ENCODE results near the gene CTAGE1.
"Not testable (repeated sequence)": the region's sequence is repeated elsewhere in the genome, so short reads cannot be mapped to it uniquely, and the experiment has no call there.

CTAGE1 gene

GRCh38 chr18:22452226-22452668 lies 34.5 kb upstream of the CTAGE1 start:
- H3K4me3 ChIP-seq (ENCODE audit: low read length) = no peak overlapping the region
- H3K27me3 ChIP-seq (ENCODE audit: control insufficient read depth, insufficient read depth, low read length) = no peaks in the 10 kb centered on the region
- H3K4me2 ChIP-seq (ENCODE audit: low read length) = no peak overlapping the region
- no peaks in the 10 kb centered on the region for H3K4me1 ChIP-seq (ENCODE audit: control insufficient read depth, insufficient read depth, low read length)
- H3K9ac ChIP-seq (ENCODE audit: low read depth, low read length) = no peak overlapping the region
- no peaks in the 10 kb centered on the region for H3K36me3 ChIP-seq (ENCODE audit: insufficient read depth, low read length)
- no peaks in the 10 kb centered on the region for H3K9me3 ChIP-seq (replicated peaks; ENCODE audit: low read length)

GRCh38 chr18:22451796-22452195 lies 34.1 kb upstream of the CTAGE1 start:
- no peaks in the 10 kb centered on the region for H3K27me3 ChIP-seq (ENCODE audit: control insufficient read depth, insufficient read depth, low read length)
- no peak overlapping the region for H3K4me2 ChIP-seq (ENCODE audit: low read length)
- no peaks in the 10 kb centered on the region for H3K9me3 ChIP-seq (replicated peaks; ENCODE audit: low read length)
- no peak overlapping the region for H3K9ac ChIP-seq (ENCODE audit: low read depth, low read length)
- no peaks in the 10 kb centered on the region for H3K36me3 ChIP-seq (ENCODE audit: insufficient read depth, low read length)
- no peaks in the 10 kb centered on the region for H3K4me1 ChIP-seq (ENCODE audit: control insufficient read depth, insufficient read depth, low read length)
- no peak overlapping the region for H3K4me3 ChIP-seq (ENCODE audit: low read length)

GRCh38 chr18:22450766-22451165 lies 33.1 kb upstream of the CTAGE1 start:
- H3K36me3 ChIP-seq (ENCODE audit: insufficient read depth, low read length); H3K4me2 ChIP-seq (ENCODE audit: low read length); H3K4me3 ChIP-seq (ENCODE audit: low read length); H3K9ac ChIP-seq (ENCODE audit: low read depth, low read length); H3K9me3 ChIP-seq (replicated peaks; ENCODE audit: low read length); H3K27me3 ChIP-seq (ENCODE audit: control insufficient read depth, insufficient read depth, low read length); H3K4me1 ChIP-seq (ENCODE audit: control insufficient read depth, insufficient read depth, low read length): not testable (repeated sequence)

- not testable (repeated sequence) for H3K9me3 ChIP-seq (replicated peaks; ENCODE audit: low read length); H3K9ac ChIP-seq (ENCODE audit: low read depth, low read length); H3K27me3 ChIP-seq (ENCODE audit: control insufficient read depth, insufficient read depth, low read length); H3K36me3 ChIP-seq (ENCODE audit: insufficient read depth, low read length); H3K4me1 ChIP-seq (ENCODE audit: control insufficient read depth, insufficient read depth, low read length); H3K4me2 ChIP-seq (ENCODE audit: low read length); H3K4me3 ChIP-seq (ENCODE audit: low read length)
These were observed 32.6 kb upstream of the CTAGE1 start for GRCh38 chr18:22450318-22450717.

DNA sequence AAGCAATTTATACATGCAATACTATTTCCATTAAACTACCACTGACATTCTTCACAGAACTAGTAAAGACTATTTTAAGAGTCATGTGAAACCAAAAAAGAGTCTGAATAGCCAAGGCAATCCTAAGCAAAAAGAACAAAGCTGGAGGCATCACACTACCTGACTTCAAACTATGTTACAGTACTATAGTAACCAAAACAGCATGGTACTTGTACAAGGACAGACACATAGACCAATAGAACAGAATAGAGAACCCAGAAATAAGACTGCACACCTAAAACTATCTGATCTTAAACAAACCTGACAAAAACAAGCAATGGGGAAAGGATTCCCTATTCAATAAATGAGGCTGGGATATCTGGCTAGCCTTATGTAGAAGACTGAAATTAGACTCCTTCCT lies 32.0 kb upstream of the CTAGE1 start:
- not testable (repeated sequence) for H3K4me2 ChIP-seq (ENCODE audit: low read length); H3K4me1 ChIP-seq (ENCODE audit: control insufficient read depth, insufficient read depth, low read length); H3K36me3 ChIP-seq (ENCODE audit: insufficient read depth, low read length); H3K9ac ChIP-seq (ENCODE audit: low read depth, low read length); H3K4me3 ChIP-seq (ENCODE audit: low read length); H3K9me3 ChIP-seq (replicated peaks; ENCODE audit: low read length); H3K27me3 ChIP-seq (ENCODE audit: control insufficient read depth, insufficient read depth, low read length)

- no peak overlapping the region for H3K9ac ChIP-seq (ENCODE audit: low read depth, low read length)
- no peak overlapping the region for H3K4me3 ChIP-seq (ENCODE audit: low read length)
- no peaks in the 10 kb centered on the region for H3K27me3 ChIP-seq (ENCODE audit: control insufficient read depth, insufficient read depth, low read length)
- no peaks in the 10 kb centered on the region for H3K4me1 ChIP-seq (ENCODE audit: control insufficient read depth, insufficient read depth, low read length)
- no peak overlapping the region for H3K4me2 ChIP-seq (ENCODE audit: low read length)
- H3K9me3 ChIP-seq (replicated peaks; ENCODE audit: low read length) = no peaks in the 10 kb centered on the region
- H3K36me3 ChIP-seq (ENCODE audit: insufficient read depth, low read length) = no peaks in the 10 kb centered on the region
These were observed 30.5 kb upstream of the CTAGE1 start for GRCh38 chr18:22448238-22448637.

DNA sequence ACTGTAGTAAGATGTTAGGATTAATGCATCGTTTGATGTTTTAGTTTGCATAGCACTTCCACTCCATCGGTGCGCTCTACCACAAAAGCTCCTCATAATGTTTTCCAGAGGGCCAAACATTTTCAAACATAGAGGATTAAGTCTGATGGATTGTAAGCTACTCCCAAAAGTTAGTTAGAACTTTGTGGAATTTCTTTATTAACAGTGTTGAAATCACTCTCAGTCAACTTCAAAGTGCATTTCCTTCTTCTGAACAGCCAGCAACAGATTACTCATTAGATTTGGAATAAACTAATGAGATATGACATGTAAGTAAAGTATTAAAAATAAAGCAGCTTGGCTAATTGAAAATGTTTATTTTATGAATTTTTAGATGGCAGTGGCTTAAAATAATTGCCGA lies 30.1 kb upstream of the CTAGE1 start:
- Histone ChIP-seq H3K4me2 (ENCODE audit: low read length) (no peak overlapping the region), H3K9me3 (replicated peaks; ENCODE audit: low read length) (no peaks in the 10 kb centered on the region), H3K9ac (ENCODE audit: low read depth, low read length) (no peak overlapping the region), H3K4me1 (ENCODE audit: control insufficient read depth, insufficient read depth, low read length) (no peaks in the 10 kb centered on the region), H3K27me3 (ENCODE audit: control insufficient read depth, insufficient read depth, low read length) (no peaks in the 10 kb centered on the region), H3K4me3 (ENCODE audit: low read length) (no peak overlapping the region), H3K36me3 (ENCODE audit: insufficient read depth, low read length) (no peaks in the 10 kb centered on the region)

- no peak overlapping the region for H3K4me3 ChIP-seq (ENCODE audit: low read length)
- H3K9ac ChIP-seq (ENCODE audit: low read depth, low read length) = no peak overlapping the region
- H3K36me3 ChIP-seq (ENCODE audit: insufficient read depth, low read length) = no peaks in the 10 kb centered on the region
- no peaks in the 10 kb centered on the region for H3K9me3 ChIP-seq (replicated peaks; ENCODE audit: low read length)
- H3K4me2 ChIP-seq (ENCODE audit: low read length) = no peak overlapping the region
- H3K27me3 ChIP-seq (ENCODE audit: control insufficient read depth, insufficient read depth, low read length) = no peaks in the 10 kb centered on the region
- H3K4me1 ChIP-seq (ENCODE audit: control insufficient read depth, insufficient read depth, low read length) = no peaks in the 10 kb centered on the region
These were observed 29.2 kb upstream of the CTAGE1 start for GRCh38 chr18:22446911-22447310.

- Histone ChIP-seq H3K4me1 (ENCODE audit: control insufficient read depth, insufficient read depth, low read length) (no peaks in the 10 kb centered on the region), H3K36me3 (ENCODE audit: insufficient read depth, low read length) (no peaks in the 10 kb centered on the region), H3K9me3 (replicated peaks; ENCODE audit: low read length) (no peaks in the 10 kb centered on the region), H3K4me3 (ENCODE audit: low read length) (no peak overlapping the region), H3K27me3 (ENCODE audit: control insufficient read depth, insufficient read depth, low read length) (no peaks in the 10 kb centered on the region), H3K9ac (ENCODE audit: low read depth, low read length) (no peak overlapping the region), H3K4me2 (ENCODE audit: low read length) (no peak overlapping the region)
These were observed 28.6 kb upstream of the CTAGE1 start for GRCh38 chr18:22446325-22446724.

DNA sequence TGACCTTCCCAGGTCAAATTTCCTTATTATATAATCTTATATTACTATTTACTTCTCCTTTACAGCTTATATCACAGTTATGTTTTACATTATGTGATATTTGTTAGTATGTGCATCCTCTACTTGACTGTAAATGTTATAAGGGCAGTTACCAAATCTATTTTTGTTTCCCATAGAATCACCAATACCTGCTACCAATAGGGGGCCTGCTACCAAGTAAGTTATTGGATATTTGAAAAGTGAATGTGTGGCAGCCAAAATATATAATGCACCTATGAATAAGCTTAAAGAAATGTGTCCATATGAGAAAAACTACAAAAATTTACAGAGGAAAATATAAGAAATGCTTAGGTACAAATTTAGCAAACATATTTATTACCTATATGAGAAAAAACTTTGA lies 23.9 kb upstream of the CTAGE1 start:
- no peaks in the 10 kb centered on the region for H3K27me3 ChIP-seq (ENCODE audit: control insufficient read depth, insufficient read depth, low read length)
- H3K36me3 ChIP-seq (ENCODE audit: insufficient read depth, low read length) = no peaks in the 10 kb centered on the region
- H3K9ac ChIP-seq (ENCODE audit: low read depth, low read length) = no peak overlapping the region
- no peaks in the 10 kb centered on the region for H3K4me1 ChIP-seq (ENCODE audit: control insufficient read depth, insufficient read depth, low read length)
- H3K4me2 ChIP-seq (ENCODE audit: low read length) = no peak overlapping the region
- H3K4me3 ChIP-seq (ENCODE audit: low read length) = no peak overlapping the region
- H3K9me3 ChIP-seq (replicated peaks; ENCODE audit: low read length) = no peaks in the 10 kb centered on the region

DNA sequence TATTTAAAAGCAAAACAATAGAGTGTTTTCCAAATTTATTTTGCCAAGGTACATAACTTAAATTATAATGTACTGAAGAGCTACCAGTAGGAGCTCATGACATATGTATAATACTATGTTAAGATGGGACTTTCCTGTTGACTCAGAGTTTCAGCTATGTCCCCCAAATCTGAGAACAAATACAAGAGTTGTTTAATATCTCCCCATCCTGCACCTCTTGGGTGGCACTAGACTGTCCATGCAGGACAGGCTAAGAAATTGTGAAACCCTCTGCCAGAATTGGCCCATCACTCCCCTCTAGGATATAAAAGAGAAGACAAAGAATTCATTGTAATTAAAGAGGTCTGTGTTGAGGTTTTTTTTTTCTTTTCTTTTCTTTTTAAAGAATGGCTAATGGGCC lies 21.7 kb upstream of the CTAGE1 start:
- H3K27me3 ChIP-seq (ENCODE audit: control insufficient read depth, insufficient read depth, low read length) = no peaks in the 10 kb centered on the region
- no peaks in the 10 kb centered on the region for H3K9me3 ChIP-seq (replicated peaks; ENCODE audit: low read length)
- no peaks in the 10 kb centered on the region for H3K4me1 ChIP-seq (ENCODE audit: control insufficient read depth, insufficient read depth, low read length)
- no peak overlapping the region for H3K4me2 ChIP-seq (ENCODE audit: low read length)
- H3K36me3 ChIP-seq (ENCODE audit: insufficient read depth, low read length) = no peaks in the 10 kb centered on the region
- no peak overlapping the region for H3K9ac ChIP-seq (ENCODE audit: low read depth, low read length)
- no peak overlapping the region for H3K4me3 ChIP-seq (ENCODE audit: low read length)

- Histone ChIP-seq H3K36me3 (ENCODE audit: insufficient read depth, low read length) (no peaks in the 10 kb centered on the region), H3K4me3 (ENCODE audit: low read length) (no peak overlapping the region), H3K9ac (ENCODE audit: low read depth, low read length) (no peak overlapping the region), H3K9me3 (replicated peaks; ENCODE audit: low read length) (no peaks in the 10 kb centered on the region), H3K4me1 (ENCODE audit: control insufficient read depth, insufficient read depth, low read length) (no peaks in the 10 kb centered on the region), H3K27me3 (ENCODE audit: control insufficient read depth, insufficient read depth, low read length) (no peaks in the 10 kb centered on the region), H3K4me2 (ENCODE audit: low read length) (no peak overlapping the region)
These were observed 18.4 kb upstream of the CTAGE1 start for GRCh38 chr18:22436136-22436535.

Data from skeletal muscle satellite cell (primary cell).